HL-60 (cell line): ENCODE results near the gene PCSK2.

Experiments used
- DNase-seq, 2 experiments: peaks; one replicate each; pipeline ENCODE4 v3.0.0-alpha.2; 2010 to 2020; ENCODE audit warnings: low read depth in 1 of 2, low spot score in 1 of 2
- H3K27ac ChIP-seq: fragments of 250-450 bp; sonication (Bioruptor Pico); replicated peaks from 2 replicates; pipeline ENCODE4 v1.5.1; 2020; ENCODE audit warnings: mild to moderate bottlenecking, moderate library complexity
- H3K27me3 ChIP-seq: fragments of 250-450 bp; sonication (Bioruptor Pico); 2 replicates; pipeline ENCODE4 v1.5.1; 2021; ENCODE audit warnings: mild to moderate bottlenecking, moderate library complexity; ENCODE audit not compliant: insufficient read depth, poor library complexity, severe bottlenecking
- H3K4me3 ChIP-seq: replicated peaks from 2 replicates; pipeline ENCODE4 v1.5.1; 2011; ENCODE audit warnings: mild to moderate bottlenecking, control low read depth, low read length; ENCODE audit not compliant: insufficient read depth
- CTCF ChIP-seq: IDR thresholded peaks from one replicate; pipeline ENCODE4 v1.5.1; 2011; ENCODE audit warnings: low read length, control low read depth, inconsistent platforms; ENCODE audit not compliant: insufficient read depth
- GABPA ChIP-seq: IDR thresholded peaks from 2 replicates; pipeline ENCODE4 v1.6.1; 2012; ENCODE audit warnings: low read depth
- POLR2AphosphoS5 ChIP-seq: IDR thresholded peaks from 2 replicates; pipeline ENCODE4 v1.6.1; 2012; ENCODE audit warnings: low read depth
- REST ChIP-seq: IDR thresholded peaks from 2 replicates; pipeline ENCODE4 v1.6.1; 2012; ENCODE audit warnings: low read depth; ENCODE audit not compliant: insufficient replicate concordance
- SPI1 ChIP-seq: IDR thresholded peaks from 2 replicates; pipeline ENCODE4 v1.6.1; 2012; ENCODE audit warnings: low read depth, mild to moderate bottlenecking, borderline replicate concordance

Gene PCSK2

GRCh38 chr20:17498641-17499040, 271.8 kb downstream of the PCSK2 start:
- DNase-seq: no peak
- H3K27me3 ChIP-seq: no peaks in the 10 kb centered on the region
- H3K4me3 ChIP-seq: no peak overlapping the region
- TF ChIP-seq GABPA (no peak), POLR2AphosphoS5 (no peak), REST (no peak)
- H3K27ac ChIP-seq: no peak overlapping the region

- TF ChIP-seq REST (no peak), SPI1 (no peak), GABPA (no peak), POLR2AphosphoS5 (no peak), CTCF (no peak)
- no peaks in the 10 kb centered on the region for H3K27me3 ChIP-seq
- no peak for DNase-seq
Observed at GRCh38 chr20:17499041-17499440, 272.2 kb downstream of the PCSK2 start.

GRCh38 chr20:17500271-17500670, 273.4 kb downstream of the PCSK2 start:
- H3K27ac ChIP-seq: no peak overlapping the region
- TF ChIP-seq POLR2AphosphoS5: no peak
- TF ChIP-seq CTCF: no peak
- TF ChIP-seq GABPA: no peak
- TF ChIP-seq SPI1: no peak
- no peak for TF ChIP-seq REST

More at GRCh38 chr20:17499041-17499440, 272.2 kb downstream of the PCSK2 start:
- Histone ChIP-seq H3K27ac (no peak overlapping the region), H3K4me3 (no peak overlapping the region)

GRCh38 chr20:17500826-17501225, 274.0 kb downstream of the PCSK2 start:
- DNase-seq: no peak
- Histone ChIP-seq H3K27ac (no peak overlapping the region), H3K27me3 (no peaks in the 10 kb centered on the region), H3K4me3 (no peak overlapping the region)
- TF ChIP-seq SPI1 (no peak), GABPA (no peak), CTCF (no peak), REST (no peak), POLR2AphosphoS5 (no peak)

More at GRCh38 chr20:17500271-17500670, 273.4 kb downstream of the PCSK2 start:
- no peak for DNase-seq
- H3K4me3 ChIP-seq: no peak overlapping the region
- no peaks in the 10 kb centered on the region for H3K27me3 ChIP-seq
